ENCODE measurements around the gene ARHGAP26. TPM values are rescaled to one million over a fixed set of nuclear protein-coding genes. Genes with fewer than 3 reads are reported as not detected.

The ARHGAP26 gene
- total and polyA plus RNA-seq, 9 donors, result 1.9 to 47.1 (median 12.0) TPM

DNA sequence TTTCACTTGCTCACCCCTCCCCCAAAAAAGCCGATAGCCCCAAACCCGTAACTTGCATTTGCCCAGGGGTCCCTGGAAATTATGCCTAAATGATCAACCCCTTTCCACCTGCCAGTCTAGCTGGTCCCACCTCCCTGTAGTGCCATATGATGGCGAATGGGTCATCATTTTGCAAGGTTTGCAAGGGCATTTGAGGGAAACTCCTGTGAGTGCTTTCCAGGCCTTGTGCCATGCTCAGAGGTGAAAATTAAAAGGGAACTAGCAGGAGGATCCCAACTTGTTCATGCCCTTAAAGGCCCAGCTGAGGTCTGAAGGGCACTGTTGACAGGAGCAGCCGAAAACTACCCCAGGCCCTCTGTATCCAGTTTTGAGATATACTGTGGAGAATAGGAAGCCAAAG, 440.4 kb downstream of the ARHGAP26 start:
- TF ChIP-seq EP300 (IDR thresholded peaks at IDR 0.05) (no peak), POLR2A (IDR thresholded peaks at IDR 0.05) (no peak)
- TF ChIP-seq, protein P1, sequence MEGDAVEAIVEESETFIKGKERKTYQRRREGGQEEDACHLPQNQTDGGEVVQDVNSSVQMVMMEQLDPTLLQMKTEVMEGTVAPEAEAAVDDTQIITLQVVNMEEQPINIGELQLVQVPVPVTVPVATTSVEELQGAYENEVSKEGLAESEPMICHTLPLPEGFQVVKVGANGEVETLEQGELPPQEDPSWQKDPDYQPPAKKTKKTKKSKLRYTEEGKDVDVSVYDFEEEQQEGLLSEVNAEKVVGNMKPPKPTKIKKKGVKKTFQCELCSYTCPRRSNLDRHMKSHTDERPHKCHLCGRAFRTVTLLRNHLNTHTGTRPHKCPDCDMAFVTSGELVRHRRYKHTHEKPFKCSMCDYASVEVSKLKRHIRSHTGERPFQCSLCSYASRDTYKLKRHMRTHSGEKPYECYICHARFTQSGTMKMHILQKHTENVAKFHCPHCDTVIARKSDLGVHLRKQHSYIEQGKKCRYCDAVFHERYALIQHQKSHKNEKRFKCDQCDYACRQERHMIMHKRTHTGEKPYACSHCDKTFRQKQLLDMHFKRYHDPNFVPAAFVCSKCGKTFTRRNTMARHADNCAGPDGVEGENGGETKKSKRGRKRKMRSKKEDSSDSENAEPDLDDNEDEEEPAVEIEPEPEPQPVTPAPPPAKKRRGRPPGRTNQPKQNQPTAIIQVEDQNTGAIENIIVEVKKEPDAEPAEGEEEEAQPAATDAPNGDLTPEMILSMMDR (IDR thresholded peaks at IDR 0.05), result no peak
- WGBS, 3 donors, result 96 to 100% (median 98%) methylated on average over 4 of the region's 4 CpGs
- Histone ChIP-seq H3K27me3 (no peaks in the 10 kb centered on the region), H3K4me1 (ENCODE audit: insufficient read depth) (no peaks in the 10 kb centered on the region), H3K27ac (no peak overlapping the region), H3K36me3 (no peaks in the 10 kb centered on the region), H3K9me3 (no peaks in the 10 kb centered on the region), H3K4me3 (no peak overlapping the region)
- intact Hi-C loops (cut with DNase I), result no loop called here
- DNase-seq, result no peak

DNA sequence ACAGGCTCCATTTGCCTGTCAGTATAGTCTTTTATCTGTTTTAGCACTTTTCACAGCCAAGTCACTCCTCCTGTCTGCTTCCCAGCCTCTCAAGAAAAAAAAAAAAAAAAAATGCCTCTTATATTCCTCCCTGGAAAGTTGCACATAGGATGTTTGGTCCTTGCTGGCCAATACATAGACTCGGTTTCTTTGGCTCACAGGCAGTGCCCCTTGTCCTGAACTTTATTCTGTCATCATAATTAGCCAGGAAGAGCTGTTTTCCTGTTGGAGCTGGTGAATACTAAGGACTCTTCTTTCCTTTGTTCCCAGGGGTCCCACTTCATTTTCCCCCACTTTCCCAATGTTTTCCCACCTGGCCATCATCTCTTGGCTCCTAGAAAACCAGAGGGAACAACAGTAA, 442.1 kb downstream of the ARHGAP26 start:
- no peaks in the 10 kb centered on the region for H3K4me1 ChIP-seq (ENCODE audit: insufficient read depth)
- H3K36me3 ChIP-seq, result no peaks in the 10 kb centered on the region
- intact Hi-C loops (cut with DNase I), result no loop called here
- no peak overlapping the region for H3K4me3 ChIP-seq
- 70 to 77% (median 75%) methylated on average over 1 of the region's 1 CpG for WGBS, 3 donors
- no peaks in the 10 kb centered on the region for H3K9me3 ChIP-seq
- DNase-seq, result no peak
- no peak for TF ChIP-seq POLR2A (IDR thresholded peaks at IDR 0.05)
- TF ChIP-seq, protein P1 (IDR thresholded peaks at IDR 0.05), result no peak
- TF ChIP-seq EP300 (IDR thresholded peaks at IDR 0.05), result no peak
- no peaks in the 10 kb centered on the region for H3K27me3 ChIP-seq
- H3K27ac ChIP-seq, result no peak overlapping the region

DNA sequence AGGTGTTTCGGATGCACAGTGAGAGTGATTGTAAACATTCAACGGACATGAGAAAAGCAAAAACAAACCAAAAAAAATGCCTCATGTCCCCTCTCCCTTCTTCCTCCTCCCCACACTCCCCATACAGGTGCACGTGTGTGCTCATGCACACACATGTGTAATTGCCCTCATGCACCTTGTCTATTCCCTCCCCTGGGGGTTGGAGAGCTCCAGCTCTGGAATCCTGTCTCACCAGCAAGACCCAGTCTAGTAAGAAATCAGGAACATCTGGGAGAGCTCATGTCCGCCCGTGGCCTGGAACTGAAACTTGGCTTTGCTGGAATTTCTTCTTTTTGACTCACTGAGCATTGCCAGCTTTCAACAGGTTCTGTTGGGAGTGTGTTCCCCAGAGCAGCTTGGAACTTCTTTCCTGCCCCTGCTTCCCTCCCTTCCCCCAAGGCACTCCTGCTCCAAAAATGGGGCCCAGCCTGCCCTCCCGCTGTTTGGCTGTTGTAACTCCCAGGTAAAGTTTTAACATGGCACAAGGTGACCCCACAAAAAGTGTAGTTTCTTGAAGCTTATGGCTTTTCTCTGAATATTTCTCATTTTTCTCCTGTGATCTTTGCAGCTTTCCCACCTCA, 443.2 kb downstream of the ARHGAP26 start:
- TF ChIP-seq POLR2A (IDR thresholded peaks at IDR 0.05) (no peak), EP300 (IDR thresholded peaks at IDR 0.05) (no peak)
- TF ChIP-seq, protein P1 (IDR thresholded peaks at IDR 0.05), result no peak
- no peaks in the 10 kb centered on the region for H3K36me3 ChIP-seq
- DNase-seq, result no peak
- H3K4me1 ChIP-seq (ENCODE audit: insufficient read depth), result no peaks in the 10 kb centered on the region
- no peaks in the 10 kb centered on the region for H3K9me3 ChIP-seq
- intact Hi-C loops (cut with DNase I), result no loop called here
- no peak overlapping the region for H3K27ac ChIP-seq
- H3K27me3 ChIP-seq, result no peaks in the 10 kb centered on the region
- 48 to 61% (median 51%) methylated on average over 6 of the region's 6 CpGs for WGBS, 3 donors
- no peak overlapping the region for H3K4me3 ChIP-seq

- intact Hi-C loops (cut with DNase I), result no loop called here
- H3K36me3 ChIP-seq, result no peaks in the 10 kb centered on the region
- no peak overlapping the region for H3K27ac ChIP-seq
- H3K27me3 ChIP-seq, result no peaks in the 10 kb centered on the region
- no peak overlapping the region for H3K4me3 ChIP-seq
- no peaks in the 10 kb centered on the region for H3K9me3 ChIP-seq
- no peaks in the 10 kb centered on the region for H3K4me1 ChIP-seq (ENCODE audit: insufficient read depth)
- no peak for DNase-seq
- TF ChIP-seq, protein P1 (IDR thresholded peaks at IDR 0.05), result no peak
- TF ChIP-seq POLR2A (IDR thresholded peaks at IDR 0.05) (no peak), EP300 (IDR thresholded peaks at IDR 0.05) (no peak)
- WGBS, 3 donors, result 35 to 44% (median 42%) methylated on average over 12 of the region's 12 CpGs
These were observed 443.7 kb downstream of the ARHGAP26 start for GRCh38 chr5:143213851-143214363.
